HG03558 (cell line): ENCODE measurements around the gene DSE.

ENCODE experiments used
- ATAC-seq: cut with Tn5 transposase; IDR thresholded peaks from one replicate; pipeline ENCODE4 v1.9.1; 2021; ENCODE audit warnings: moderate number of reproducible peaks; ENCODE audit not compliant: unreplicated experiment; ENCODE audit errors: extremely low read depth

DSE gene

GRCh38 chr6:116465246-116465645 lies 94.5 kb downstream of the DSE start:
- no peak for ATAC-seq

- ATAC-seq, result no peak
Measured at GRCh38 chr6:116467096-116467495, 96.3 kb downstream of the DSE start.

GRCh38 chr6:116467514-116467913 lies 96.8 kb downstream of the DSE start:
- ATAC-seq, result no peak

DNA sequence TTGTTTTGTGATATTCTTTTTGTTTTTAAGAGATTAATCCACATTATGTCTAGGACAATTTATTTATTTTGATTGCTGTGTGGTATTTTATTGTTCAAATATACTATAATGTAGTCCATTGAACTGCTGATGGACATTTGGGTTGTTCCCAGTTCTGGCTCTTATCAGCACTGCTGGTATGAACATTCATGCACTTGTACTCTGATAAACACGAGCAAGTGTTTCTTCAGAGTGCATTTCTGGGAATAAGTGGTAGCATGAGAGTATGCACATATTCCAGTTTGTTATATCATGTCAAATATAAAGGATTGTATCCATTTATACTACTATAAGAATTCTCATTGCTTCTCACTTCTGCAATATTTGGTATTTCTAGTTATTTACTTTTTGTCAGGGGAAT lies 97.5 kb downstream of the DSE start:
- ATAC-seq, result no peak

DNA sequence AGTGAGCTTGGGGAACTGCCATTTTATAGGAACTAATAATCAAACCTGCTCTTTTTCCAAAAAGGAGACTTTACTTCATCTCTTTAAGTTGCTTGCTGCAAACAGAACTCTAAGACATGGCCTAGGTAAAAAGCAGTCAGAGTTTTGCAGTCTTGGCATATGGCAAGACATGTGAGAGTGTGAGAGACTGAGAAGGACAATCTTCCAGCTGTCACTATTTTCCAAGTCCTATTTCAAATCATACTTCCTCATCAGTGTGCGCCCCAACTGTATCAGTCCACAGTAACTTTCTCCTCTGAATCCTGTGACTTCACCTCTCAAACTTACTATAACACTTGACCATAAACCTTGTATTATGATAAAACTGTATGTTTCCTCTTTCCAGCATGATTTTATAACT lies 100.8 kb downstream of the DSE start:
- ATAC-seq, result no peak

- ATAC-seq, result no peak
Measured at GRCh38 chr6:116472706-116473105, 102.0 kb downstream of the DSE start.

DNA sequence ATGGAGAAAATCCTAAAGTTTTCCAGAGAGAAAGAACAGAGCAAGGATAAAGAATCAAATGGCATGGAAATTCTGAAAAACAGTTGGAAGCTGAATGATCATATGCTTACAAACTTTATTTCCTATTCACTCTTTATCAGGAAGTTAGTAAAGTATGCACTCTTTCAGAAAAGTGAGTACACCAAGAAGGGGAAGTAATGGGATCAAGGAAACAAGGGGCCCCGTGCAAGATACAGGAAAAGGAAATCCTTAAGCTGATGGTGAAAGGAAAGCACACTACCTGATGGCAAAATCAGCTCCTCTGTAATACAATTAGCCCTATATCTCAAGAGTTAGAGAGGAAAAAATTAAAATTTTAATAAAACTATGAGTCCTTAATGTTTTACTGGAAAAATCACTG lies 104.4 kb downstream of the DSE start:
- ATAC-seq, result no peak

GRCh38 chr6:116476002-116476678 lies 105.4 kb downstream of the DSE start:
- ATAC-seq, result peak; percentile 100

GRCh38 chr6:116482780-116483179 lies 112.0 kb downstream of the DSE start:
- ATAC-seq, result no peak

GRCh38 chr6:116483616-116484015 lies 112.9 kb downstream of the DSE start:
- ATAC-seq, result no peak

GRCh38 chr6:116485559-116486184 lies 114.9 kb downstream of the DSE start:
- no peak for ATAC-seq

- no peak for ATAC-seq
Measured at GRCh38 chr6:116491610-116492330, 121.0 kb downstream of the DSE start.

DNA sequence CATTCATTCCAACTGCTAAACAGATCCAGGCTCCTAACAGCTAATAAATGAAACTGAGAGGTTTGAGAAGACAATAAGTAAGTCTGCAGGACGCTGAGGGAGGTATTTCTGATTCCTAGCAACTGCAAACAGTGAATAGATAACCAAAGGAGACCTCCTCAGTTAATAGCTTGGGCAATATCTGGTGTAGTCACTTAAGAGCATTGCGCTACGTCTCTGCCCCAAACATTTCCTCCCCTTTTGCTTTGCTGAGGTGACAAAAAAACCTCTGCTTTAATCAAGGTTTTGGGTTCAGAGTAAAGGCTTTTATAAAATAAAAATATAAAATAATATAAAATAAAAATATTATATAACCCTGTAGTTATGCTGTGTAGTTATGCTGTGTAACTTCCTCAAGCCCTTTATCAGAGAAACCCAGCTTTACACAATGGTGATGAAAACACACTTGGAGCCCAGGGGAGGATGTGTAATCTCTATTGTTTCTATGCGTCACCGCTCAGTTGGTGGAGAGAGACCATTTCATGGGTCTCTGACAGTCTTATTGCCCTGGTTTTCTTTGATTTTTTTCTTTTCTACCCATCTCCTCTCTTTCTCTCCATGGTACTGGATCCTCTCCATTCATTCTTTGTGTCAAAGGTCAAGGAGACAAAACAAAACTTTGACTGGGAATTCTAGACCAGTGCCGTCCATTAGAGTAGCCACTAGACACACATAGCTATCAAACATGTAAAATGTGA lies 121.8 kb downstream of the DSE start:
- ATAC-seq, result no peak
